Thoracic aorta (tissue), 2 donors: Measurements from ENCODE around the gene RBFOX2. TPM values are rescaled to one million over a fixed set of nuclear protein-coding genes. Genes with fewer than 3 reads are reported as not detected.
A peak's percentile ranks its signal among the peaks of the same experiment; 100 is the strongest.

ENCODE experiments used
- ATAC-seq: fragments of 150-250 bp; one replicate; pipeline ENCODE4 v1.8.0; 2017; ENCODE audit warnings: low read depth; ENCODE audit not compliant: insufficient number of reproducible peaks, low FRiP score
- DNase-seq: peaks from one replicate; pipeline ENCODE4 v3.0.0-alpha.2; 2020; ENCODE audit warnings: low spot score
- H3K27ac ChIP-seq, 2 donors: fragments of 200-600 bp; sonication (generic); 1 replicate in 1 of 2; 2 replicates in 1 of 2; pipeline ENCODE4 v1.5.1; 2016; ENCODE audit warnings: mild to moderate bottlenecking in 2 of 2, moderate library complexity in 2 of 2
- H3K27me3 ChIP-seq: fragments of 200-600 bp; sonication (generic); replicated peaks from 2 replicates; pipeline ENCODE4 v1.6.0; 2016; ENCODE audit warnings: mild to moderate bottlenecking; ENCODE audit not compliant: insufficient read depth
- H3K36me3 ChIP-seq: fragments of 200-600 bp; sonication (generic); one replicate; pipeline ENCODE4 v1.5.1; 2016
- H3K4me1 ChIP-seq, 2 donors: fragments of 200-600 bp; sonication (generic); 1 replicate in 1 of 2; 2 replicates in 1 of 2; pipeline versions ENCODE4 v1.5.1 to v1.6.0; 2016; ENCODE audit warnings: low read depth in 2 of 2, mild to moderate bottlenecking in 1 of 2; ENCODE audit not compliant: control insufficient read depth in 1 of 2
- H3K4me3 ChIP-seq: fragments of 200-600 bp; sonication (generic); 2 replicates; pipeline ENCODE4 v1.5.1; 2016; ENCODE audit warnings: mild to moderate bottlenecking
- H3K9me3 ChIP-seq: fragments of 200-600 bp; sonication (generic); 2 replicates; pipeline ENCODE4 v1.5.1; 2016
- CTCF ChIP-seq: fragments of 200-600 bp; sonication (generic); IDR thresholded peaks from one replicate; pipeline ENCODE4 v1.5.1; 2019; ENCODE audit warnings: antibody characterized with exemption
- total RNA-seq, 2 donors: library from RNA; depleted of rRNA; stranded (reverse); fragments of >200 nt; gene quantifications; one replicate each; pipeline versions ENCODE4 v1.1.0 to v1.2.3, GENCODE V29; 2016

RBFOX2 gene
- total RNA-seq, 2 donors from 2014 or later: 117 to 143 TPM

GRCh38 chr22:36017651-36018091, 11.0 kb downstream of the RBFOX2 start:
- H3K4me1 ChIP-seq: peaks cover 19 to 47% of the 10 kb centered on the region in 2 donors

GRCh38 chr22:36016684-36017083, 11.9 kb downstream of the RBFOX2 start:
- H3K4me3 ChIP-seq: no peak overlapping the region
- TF ChIP-seq CTCF: no peak
- H3K36me3 ChIP-seq: no peaks in the 10 kb centered on the region
- H3K27me3 ChIP-seq: no peaks in the 10 kb centered on the region
- peak overlapping the region in 1 of 2 donors; percentile 46 for H3K27ac ChIP-seq
- ATAC-seq (no peak), DNase-seq (no peak)
- H3K4me1 ChIP-seq: peaks cover 12 to 37% of the 10 kb centered on the region in 2 donors
- no peaks in the 10 kb centered on the region for H3K9me3 ChIP-seq

More at GRCh38 chr22:36017651-36018091, 11.0 kb downstream of the RBFOX2 start:
- Histone ChIP-seq H3K36me3 (no peaks in the 10 kb centered on the region), H3K4me3 (no peak overlapping the region), H3K27ac (no peak overlapping the region), H3K9me3 (no peaks in the 10 kb centered on the region), H3K27me3 (no peaks in the 10 kb centered on the region)
- no peak for ATAC-seq
- DNase-seq: no peak
- no peak for TF ChIP-seq CTCF

GRCh38 chr22:36015811-36016529, 12.7 kb downstream of the RBFOX2 start:
- Histone ChIP-seq H3K27me3 (no peaks in the 10 kb centered on the region), H3K27ac (peak overlapping the region; percentile 11 to 46), H3K4me1 (peaks cover 9 to 35% of the 10 kb centered on the region in 2 donors), H3K9me3 (no peaks in the 10 kb centered on the region), H3K36me3 (no peaks in the 10 kb centered on the region), H3K4me3 (peak overlapping the region; percentile 25)
- no peak for ATAC-seq
- TF ChIP-seq CTCF: no peak
- no peak for DNase-seq

GRCh38 chr22:36015155-36015810, 13.3 kb downstream of the RBFOX2 start:
- DNase-seq (no peak), ATAC-seq (no peak)
- H3K36me3 ChIP-seq: no peaks in the 10 kb centered on the region
- no peak for TF ChIP-seq CTCF
- H3K27ac ChIP-seq: peak overlapping the region in 1 of 2 donors; percentile 46
- peaks cover 9 to 40% of the 10 kb centered on the region in 2 donors for H3K4me1 ChIP-seq
- H3K27me3 ChIP-seq: no peaks in the 10 kb centered on the region
- H3K4me3 ChIP-seq: peak overlapping the region; percentile 25
- H3K9me3 ChIP-seq: no peaks in the 10 kb centered on the region

- DNase-seq (no peak), ATAC-seq (peak; percentile 42)
- no peak overlapping the region for H3K4me3 ChIP-seq
- TF ChIP-seq CTCF: no peak
- no peaks in the 10 kb centered on the region for H3K36me3 ChIP-seq
- peaks cover 9 to 47% of the 10 kb centered on the region in 2 donors for H3K4me1 ChIP-seq
- no peaks in the 10 kb centered on the region for H3K27me3 ChIP-seq
- H3K9me3 ChIP-seq: no peaks in the 10 kb centered on the region
- H3K27ac ChIP-seq: no peak overlapping the region
Observed at GRCh38 chr22:36014546-36015074, 14.0 kb downstream of the RBFOX2 start.
